ENCODE measurements around the gene DNMBP.
"Not testable (repeated sequence)": the region's sequence is repeated elsewhere in the genome, so short reads cannot be mapped to it uniquely, and the experiment has no call there.

The DNMBP gene

DNA sequence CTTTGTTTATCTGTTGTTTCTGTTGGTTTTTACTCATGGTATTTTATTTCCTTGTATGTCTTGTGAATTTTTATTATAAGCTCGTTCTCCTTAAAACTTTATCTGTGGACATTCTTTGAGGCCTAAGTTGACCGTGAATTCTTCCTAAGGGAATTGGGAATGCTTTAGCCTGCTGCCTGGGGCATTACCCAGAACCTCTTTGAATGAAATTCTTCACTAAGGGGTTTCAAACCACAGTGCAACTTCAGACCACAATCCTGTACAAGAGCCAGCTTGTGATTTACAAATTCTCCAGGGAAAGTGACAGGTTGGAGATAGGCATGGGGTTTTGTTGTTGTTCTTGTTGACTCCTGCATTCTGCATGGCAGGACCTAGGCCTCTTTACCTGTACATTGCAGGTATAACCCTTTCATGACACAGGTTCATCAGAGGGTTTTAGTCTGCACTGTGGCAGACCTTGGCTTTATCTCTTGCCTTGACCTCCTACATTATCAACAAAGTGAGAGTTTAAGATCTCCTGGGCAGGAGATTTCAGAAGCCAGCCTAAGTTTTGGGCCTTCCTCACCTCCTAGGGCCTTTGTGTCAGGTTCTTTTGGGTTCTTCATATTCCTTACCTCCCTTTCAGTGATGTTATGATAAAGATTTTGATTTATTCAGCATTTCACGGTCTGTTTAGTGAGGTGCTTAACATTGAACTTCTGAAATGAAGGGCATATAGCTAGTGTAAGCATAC, 157.1 kb downstream of the DNMBP start:
- no peak for DNase-seq

DNA sequence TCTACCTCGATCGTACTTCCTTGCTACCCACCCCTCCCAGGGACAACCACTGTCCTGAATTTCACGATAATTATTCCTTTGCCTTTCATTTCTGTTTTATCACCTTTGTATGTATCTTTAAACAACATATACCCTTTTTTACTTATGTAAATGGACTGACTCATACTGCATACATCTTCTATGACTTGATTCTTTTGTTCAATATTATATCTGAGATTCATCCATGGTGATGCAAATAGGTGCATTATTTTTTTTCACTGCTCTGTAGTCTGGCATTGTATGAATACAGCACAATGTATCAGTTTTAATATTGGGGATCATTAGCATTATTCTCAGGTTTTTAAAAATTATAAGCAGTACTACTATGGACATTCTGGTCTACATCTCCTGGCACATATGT, 157.9 kb downstream of the DNMBP start:
- DNase-seq: no peak

DNA sequence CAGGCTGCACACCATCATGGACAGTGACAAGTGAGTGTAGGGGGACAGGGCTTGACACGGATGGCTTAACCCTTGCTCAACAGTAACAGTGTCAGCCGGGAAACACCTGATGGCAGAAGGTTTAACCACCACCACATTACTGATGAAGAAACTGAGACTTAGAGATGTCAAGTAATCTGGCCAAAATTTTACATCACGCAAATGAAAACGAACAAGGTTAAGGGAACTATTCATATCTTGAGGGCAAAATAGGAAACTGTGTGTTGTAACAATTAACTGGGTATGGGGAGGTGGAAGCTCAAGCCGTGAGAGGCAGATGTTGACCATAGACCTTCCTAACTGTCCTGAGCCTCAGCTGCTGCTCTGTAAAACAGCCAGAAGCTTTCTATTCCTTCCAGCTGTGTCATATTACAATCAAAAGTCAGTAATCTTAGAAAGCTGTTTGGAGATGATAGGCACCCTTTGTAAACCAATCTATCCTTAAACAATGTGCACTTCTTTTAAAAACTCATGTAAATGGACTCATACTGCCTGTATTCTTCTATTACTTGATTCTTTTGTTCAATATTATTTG, 158.9 kb downstream of the DNMBP start:
- no peak for DNase-seq

DNA sequence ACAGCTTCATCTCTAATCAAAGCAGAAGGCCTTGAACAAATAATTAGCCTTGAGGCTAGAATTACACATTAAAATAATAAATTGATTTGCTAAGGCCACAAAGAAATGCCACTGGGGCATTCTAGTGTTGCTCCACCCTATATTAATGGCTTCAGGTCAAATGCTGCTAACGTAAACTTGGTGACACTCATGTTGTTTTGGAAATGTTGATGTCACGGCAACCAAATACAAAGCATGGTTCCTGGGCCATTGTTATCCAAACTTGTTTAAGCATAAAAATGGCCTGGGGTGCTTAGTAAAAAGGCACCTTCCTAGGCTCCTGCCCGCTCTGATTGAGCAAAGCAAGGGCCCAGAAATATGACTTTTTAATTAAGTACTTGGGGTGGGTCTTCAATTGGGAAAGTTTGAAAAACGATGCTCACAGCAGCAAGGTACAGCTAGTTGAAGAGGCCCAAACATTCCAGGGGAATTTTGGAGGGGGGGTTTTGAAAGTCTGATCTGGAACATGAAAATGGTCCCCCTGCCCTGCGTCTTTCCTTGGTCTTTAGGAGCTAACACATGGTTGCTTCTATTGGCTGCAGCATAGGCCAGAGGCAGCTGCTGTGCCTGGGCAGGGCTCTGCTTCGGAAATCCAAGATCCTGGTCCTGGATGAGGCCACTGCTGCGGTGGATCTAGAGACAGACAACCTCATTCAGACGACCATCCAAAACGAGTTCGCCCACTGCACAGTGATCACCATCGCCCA, 159.6 kb downstream of the DNMBP start:
- DNase-seq: no peak

DNA sequence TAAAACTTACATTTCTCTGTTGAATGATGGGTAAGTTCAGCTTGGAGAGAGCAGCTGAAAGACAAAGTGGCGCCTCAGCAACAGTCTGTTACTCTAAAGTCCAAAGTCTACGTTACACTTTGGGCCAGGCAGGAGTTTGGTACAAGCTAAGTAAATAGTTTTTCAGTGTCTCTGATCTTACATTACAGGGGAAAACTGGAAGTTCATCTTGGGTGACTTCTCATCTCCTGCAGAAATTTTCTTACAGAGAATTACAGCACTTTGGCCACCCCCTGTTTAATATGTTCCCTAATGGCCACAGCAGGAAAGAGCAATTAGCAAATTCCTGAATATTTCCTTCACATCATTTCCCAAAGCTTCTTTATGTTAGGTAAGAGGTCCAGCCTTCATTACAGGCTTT, 160.2 kb downstream of the DNMBP start:
- DNase-seq: no peak

DNA sequence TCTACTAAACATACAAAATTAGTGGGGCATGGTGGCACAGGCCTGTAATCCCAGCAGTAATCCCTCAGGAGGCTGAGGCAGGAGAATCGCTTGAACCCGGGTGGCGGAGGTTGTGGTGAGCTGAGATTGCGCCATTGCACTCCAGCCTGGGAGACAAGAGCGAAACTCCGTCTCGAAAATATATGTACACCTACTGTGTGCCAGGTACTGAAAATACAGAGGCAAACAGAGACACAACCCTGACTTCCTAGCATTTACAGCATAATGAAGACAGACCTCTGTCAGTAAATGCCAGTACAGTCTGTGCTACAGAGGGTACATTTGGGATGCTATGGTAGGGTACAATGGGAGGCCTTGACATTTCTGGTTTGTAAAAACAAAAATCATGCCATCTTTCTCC, 160.7 kb downstream of the DNMBP start:
- no peak for DNase-seq

DNA sequence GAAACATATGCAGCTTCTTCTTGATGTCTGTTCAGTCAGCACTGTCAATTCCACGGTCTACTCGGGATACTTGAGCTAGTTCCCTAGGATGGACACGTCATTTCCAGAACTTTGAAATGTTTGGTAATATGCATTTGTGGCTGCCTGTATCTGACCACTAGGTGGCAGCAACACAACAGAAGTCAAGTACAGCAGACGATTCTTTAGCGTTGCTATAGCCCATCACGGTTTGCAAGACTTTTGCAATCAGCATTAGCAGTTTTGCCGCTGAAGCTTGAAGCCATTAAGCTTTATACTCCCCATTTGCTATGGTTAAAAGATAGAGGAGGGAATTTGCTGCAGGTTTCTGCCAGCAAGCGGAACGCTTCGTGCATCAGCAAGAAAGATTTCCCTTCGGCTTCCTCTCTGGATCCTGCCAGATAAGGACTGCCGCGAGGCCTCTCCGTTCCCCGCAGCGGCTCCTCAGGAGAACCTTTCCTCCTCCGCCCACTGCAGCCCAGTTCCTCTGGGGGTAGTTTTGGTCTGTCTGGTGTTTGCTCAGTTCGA, 163.8 kb downstream of the DNMBP start:
- peak; percentile 43 for DNase-seq

DNA sequence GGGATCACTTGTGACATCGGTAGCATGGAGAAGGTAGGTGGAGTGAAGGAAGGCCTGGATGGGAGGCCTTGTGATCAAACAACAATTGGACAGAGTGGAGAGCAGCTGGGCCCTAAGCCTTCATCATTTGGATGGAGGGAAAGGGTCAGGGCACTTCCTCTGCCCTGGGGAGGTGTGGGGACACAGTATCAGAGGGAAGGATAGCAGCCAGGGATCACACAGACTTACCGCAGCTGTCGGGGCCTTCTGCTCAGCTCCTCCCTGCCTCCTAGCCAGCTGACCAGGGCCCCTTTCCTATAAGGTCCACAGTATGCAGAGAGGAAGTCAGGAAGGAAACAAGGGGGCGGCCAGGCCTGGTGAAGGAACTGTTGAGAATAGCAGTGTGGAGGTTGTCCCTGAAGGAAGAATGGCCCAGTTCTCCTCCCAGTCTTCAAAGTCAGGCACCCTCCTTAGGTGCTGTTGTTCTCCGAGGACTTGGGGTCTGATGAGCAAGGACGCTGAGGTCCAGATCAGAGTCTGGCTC, 165.3 kb downstream of the DNMBP start:
- no peak for DNase-seq

DNA sequence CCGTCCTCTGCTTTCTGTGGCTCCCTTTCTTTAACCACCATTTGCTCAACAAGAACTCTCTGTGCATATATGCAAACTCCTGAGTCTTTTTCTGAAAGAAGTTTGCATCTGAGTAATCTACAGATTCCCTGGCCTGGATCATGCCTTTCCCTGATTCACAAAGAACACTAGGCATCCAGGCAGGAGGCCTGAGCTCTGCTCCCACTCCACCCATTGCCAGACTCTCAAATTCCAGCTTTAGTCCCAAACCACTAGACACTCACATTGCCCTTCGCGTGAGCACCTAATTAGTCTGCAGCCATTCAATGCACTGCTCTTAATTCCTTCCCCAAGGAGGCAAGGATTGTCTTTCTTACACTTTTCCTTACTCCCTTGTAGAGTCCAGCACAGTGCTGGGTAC, 166.4 kb downstream of the DNMBP start:
- no peak for DNase-seq

DNA sequence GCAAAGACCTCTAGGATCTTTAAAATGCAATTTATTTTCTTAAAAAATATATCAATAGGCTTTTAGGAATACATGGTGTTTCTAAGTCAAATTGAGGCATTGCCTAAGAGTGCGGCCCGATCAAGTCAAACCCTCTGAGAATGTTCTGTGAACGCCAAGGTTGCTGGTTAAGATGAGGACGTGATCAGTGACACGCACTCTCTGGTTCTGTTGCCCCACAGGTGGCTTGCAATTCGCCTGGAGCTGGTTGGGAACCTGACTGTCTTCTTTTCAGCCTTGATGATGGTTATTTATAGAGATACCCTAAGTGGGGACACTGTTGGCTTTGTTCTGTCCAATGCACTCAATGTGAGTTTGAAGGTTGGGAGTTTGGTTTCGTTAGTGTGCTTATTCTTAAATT, 168.0 kb downstream of the DNMBP start:
- DNase-seq: no peak

DNA sequence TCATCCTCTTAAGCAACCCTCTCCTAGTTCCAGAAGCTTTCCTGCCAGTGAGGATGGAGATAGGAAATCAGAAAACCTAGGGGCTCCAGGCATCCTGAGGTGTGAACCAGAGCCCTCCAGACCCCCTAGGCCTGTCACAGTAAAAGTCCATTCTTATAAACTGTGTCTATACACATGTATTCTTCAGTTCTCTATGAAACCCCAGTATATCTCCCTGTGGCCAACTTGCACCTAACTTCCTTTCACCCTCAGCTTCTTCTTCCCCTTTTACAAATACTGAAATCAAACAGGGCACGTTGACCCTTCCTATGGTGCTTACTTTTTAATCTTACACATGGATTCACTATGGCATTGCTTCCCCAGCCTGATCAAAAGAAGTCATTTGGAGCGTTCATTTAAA, 168.9 kb downstream of the DNMBP start:
- DNase-seq: not testable (repeated sequence)

DNA sequence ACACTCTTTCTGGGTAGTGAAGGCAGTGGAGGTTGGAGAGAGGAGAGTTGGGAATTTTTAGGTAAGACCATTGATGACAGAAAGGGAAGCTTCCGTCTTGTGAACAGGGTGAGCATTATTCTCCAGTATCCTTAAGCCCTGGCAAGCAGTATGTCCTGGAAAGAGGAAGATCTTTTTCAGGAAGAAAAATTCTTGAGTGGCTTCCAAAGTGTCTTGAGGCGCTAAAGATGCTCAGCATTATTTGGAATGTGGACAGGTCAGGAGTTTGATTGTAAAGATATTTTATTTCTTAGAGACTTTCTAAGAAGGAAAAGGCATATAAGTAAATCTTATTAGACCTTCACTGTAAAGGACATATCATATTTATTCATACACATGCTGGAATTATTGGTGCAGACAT, 173.0 kb downstream of the DNMBP start:
- no peak for DNase-seq

DNA sequence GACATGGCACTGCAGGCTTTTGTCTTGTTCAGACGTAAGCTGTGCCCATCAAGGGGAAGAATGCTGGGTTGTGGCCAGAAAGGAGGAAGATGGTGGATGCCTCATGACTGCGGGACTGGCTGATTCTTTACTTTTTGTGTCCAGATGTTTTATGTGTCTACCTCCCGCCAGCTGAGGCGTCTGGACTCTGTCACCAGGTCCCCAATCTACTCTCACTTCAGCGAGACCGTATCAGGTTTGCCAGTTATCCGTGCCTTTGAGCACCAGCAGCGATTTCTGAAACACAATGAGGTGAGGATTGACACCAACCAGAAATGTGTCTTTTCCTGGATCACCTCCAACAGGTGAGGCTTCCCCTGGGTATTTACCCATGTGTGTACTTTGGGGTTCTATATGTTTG, 173.8 kb downstream of the DNMBP start:
- DNase-seq: no peak

DNA sequence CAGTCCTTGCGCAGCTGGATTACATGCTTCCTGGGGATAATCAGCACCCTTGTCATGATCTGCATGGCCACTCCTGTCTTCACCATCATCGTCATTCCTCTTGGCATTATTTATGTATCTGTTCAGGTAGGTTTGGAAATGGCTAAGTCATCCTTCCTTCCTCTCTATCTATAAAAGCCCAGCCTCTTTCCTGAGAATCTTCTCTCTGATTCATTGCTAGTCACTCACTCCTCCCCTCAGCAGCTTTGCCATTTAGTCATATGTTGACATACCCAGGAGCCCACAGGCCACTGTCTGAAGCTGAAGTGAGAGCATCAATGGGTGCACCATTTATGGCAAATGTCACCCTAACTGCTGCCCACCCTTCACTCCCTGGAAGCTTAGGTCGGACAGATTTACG, 175.3 kb downstream of the DNMBP start:
- DNase-seq: no peak

DNA sequence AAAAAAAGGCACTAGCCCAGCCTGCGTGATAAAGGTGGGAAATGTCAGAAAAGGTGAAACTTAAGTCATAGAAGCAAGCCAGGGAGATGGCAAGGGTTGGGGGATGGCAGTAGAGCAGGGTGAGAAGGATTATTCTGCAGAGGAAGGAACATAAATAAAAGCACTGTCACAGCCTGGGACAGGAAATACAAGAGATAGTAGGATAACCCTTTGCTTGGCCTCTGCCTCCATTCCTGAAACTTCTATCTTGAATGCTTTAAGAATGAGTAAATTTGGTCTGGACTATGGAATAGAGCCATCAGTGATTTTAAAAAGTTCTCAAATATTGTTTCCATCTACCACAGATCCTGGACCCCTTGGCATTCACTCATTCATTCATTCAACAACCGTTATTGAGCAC, 177.3 kb downstream of the DNMBP start:
- DNase-seq: no peak

DNA sequence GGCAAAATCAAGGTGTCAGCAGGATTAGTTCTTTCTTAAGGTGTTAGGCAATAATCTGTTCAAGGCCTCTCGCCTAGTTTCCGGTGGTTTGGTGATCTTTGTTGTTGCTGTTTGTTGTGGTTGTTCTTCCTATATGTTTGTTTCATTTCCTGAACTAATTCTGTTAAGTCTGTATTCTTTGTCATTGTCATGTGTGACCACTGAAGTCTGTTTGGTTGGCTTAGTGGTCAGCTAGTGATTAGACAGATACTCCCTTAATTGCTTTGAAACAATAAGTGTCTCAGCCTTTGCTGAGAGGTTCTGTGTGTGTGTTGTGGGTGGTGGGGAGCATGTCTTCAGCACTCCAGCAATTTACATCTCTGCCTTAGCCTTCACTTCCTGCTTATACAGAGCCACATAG, 181.3 kb downstream of the DNMBP start:
- no peak for DNase-seq

DNA sequence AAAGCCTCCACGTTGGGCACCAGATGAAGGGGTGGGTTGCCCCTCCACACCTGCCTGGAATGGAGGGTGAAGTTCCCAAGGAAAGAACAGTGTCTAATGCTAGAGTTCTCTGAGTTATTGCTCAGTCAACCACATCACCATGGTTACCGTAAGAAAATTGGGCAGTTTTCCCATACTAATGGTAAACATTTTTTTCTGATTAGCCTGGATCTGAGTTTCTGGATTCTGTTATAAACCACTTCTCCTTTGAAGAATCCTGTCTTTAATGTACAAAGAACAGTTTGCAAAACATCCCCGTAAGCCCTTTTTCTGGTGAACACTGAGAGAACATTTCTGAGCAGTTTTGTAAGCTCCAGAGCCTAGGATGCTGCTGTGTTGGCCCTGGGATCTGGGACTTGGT, 181.8 kb downstream of the DNMBP start:
- no peak for DNase-seq
